Measurements from ENCODE around the gene EEF1E1. TPM values are rescaled to one million over a fixed set of nuclear protein-coding genes. Genes with fewer than 3 reads are reported as not detected.

Gene EEF1E1
- total and polyA plus RNA-seq, 2 of the 8 experiments (the other 6 are each of a cell fraction or from before 2014, with no cell fraction given), result 96.8 to 112 TPM

DNA sequence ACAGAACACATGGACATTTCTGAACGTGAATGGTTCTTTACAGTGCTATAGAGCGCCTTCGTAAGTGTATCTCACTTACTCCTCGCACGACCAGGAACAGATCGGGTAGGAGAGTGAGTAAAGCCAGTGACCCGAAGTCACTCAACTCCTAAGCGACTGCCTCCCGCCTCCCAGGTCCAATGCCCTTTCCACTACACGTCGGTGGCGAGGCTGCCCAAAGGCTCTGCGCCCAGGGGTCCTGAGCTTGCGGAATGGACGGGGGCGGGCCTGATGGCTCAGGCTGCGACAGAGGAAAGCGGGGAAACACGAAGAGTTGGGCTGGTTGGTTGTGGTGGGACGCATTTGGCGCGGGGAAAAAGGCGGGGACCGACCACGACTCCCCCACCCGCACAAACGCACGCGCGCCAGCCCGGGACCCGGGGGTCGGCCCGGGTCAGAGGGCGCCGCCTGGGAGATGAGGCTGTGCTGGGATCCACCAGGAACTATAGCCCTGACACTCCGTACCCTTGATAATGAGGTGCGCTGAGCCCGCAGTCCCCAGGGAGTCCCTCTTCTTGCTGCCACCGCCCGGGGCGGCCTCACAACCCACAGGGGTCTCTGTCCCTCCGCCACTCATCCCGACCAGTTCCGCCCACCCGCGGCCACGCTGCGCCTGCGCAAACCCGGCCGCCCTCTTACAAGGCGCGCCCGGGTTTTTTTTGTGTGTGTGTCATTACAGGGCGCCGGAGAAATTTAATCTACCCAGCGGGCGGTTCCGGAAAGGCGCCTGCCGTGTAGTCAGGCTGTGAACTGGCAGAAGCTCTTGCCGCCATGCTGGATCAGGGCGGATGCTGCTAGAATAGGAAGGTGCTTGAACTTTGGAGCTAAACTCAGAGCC is 38.3 kb downstream of the EEF1E1 start, which contains the start of gene BLOC1S5:
Gene BLOC1S5 (minus strand): TSS at position 629 of the 877 bp plus-strand sequence. CDS start 13 bp downstream, at position 616.
- H2AK5ac ChIP-seq (ENCODE audit: low read depth, low read length), result no peak within 1 kb of the TSS
- no peak within 1 kb of the TSS for H2BK120ac ChIP-seq (replicated peaks; ENCODE audit: low read depth, low read length)
- peak within 1 kb of the TSS; percentile 69 to 80 (median 79) for H3K9ac ChIP-seq (replicated peaks in 1 of 4; ENCODE audit: extremely low read depth in 1 of 4, low read depth in 3 of 4, low read length in 3 of 4)
- peak within 1 kb of the TSS; percentile 87 for H4K91ac ChIP-seq (replicated peaks; ENCODE audit: insufficient read length, low read length)
- peak within 1 kb of the TSS; percentile 92 for H3K18ac ChIP-seq (ENCODE audit: extremely low read depth, low read length)
- peaks cover 2% of the 10 kb centered on the region; the same call in 1 of the 2 replicates for H3K23me2 ChIP-seq (ENCODE audit: low read depth, low read length)
- H2BK12ac ChIP-seq (ENCODE audit: low read depth, low read length), result 0 out of 2 replicates have a peak within 1 kb of the TSS, but pooled peaks have one; percentile 10
- H2BK20ac ChIP-seq (ENCODE audit: low read length), result no peak within 1 kb of the TSS; the same call in 1 of the 2 replicates
- peaks cover 0 to 14% (median 8%) of the 10 kb centered on the region in 4 experiments; a peak in 5 of 8 replicates for H3K36me3 ChIP-seq (ENCODE audit: control insufficient read depth in 2 of 4, insufficient read depth in 4 of 4, low read length in 3 of 4)
- peaks cover 3% of the 10 kb centered on the region; the same call in 1 of the 2 replicates for H3K79me1 ChIP-seq (ENCODE audit: low read depth, low read length)
- peak within 1 kb of the TSS; percentile 94 for H4K5ac ChIP-seq (ENCODE audit: insufficient read length, low read depth, low read length)
- POLR2A ChIA-PET (ENCODE audit: partially characterized antibody), result interaction anchor here (0.8 to 4.3 kb wide), 9 partner anchors 14 to 154 kb away, joined by 3 to 19 read pairs (median 4); partner anchors contain the start of gene EEF1E1
- no peaks in the 10 kb centered on the region for H3K27me3 ChIP-seq (replicated peaks in 1 of 4; ENCODE audit: control insufficient read depth in 3 of 4, extremely low read depth in 1 of 4, insufficient read depth in 3 of 4, low read length in 3 of 4)
- H3K4me2 ChIP-seq (ENCODE audit: insufficient read depth in 1 of 2, low read depth in 2 of 2, low read length in 2 of 2), result peak within 1 kb of the TSS; percentile 84 to 87
- H3K4me3 ChIP-seq (ENCODE audit: extremely low read depth in 1 of 4, insufficient read depth in 2 of 4, low read depth in 3 of 4, low read length in 4 of 4), result peak within 1 kb of the TSS; percentile 83 to 94 (median 88)
- H3K79me2 ChIP-seq (ENCODE audit: control insufficient read depth in 1 of 2, insufficient read depth in 2 of 2, low read length in 2 of 2), result peaks cover 0 to 6% of the 10 kb centered on the region in 2 experiments; a peak in 2 of 4 replicates
- DNase-seq (ENCODE audit: low read depth in 1 of 2, low spot score in 2 of 2), result peak; percentile 93 to 98
- no peak for FAIRE-seq
- H3K4me1 ChIP-seq (replicated peaks in 1 of 4; ENCODE audit: control insufficient read depth in 3 of 4, insufficient read depth in 4 of 4, low read length in 3 of 4), result peaks cover 0 to 5% (median 4%) of the 10 kb centered on the region in 4 experiments; a peak in 4 of 7 replicates
- WGBS, 2 experiments (ENCODE audit: extremely low coverage in 1 of 2, insufficient coverage in 1 of 2, insufficient read length in 1 of 2, insufficient replicate concordance in 2 of 2, low coverage in 1 of 2, low lambda C conversion rate in 2 of 2, missing lambda C conversion rate in 1 of 2), result 3% methylated on average over 64 of the region's 64 CpGs; no CpG with 5 or more reads in 1 of the 2 experiments
- peak within 1 kb of the TSS; percentile 72 for H3K56ac ChIP-seq (replicated peaks; ENCODE audit: insufficient read length, low read depth, low read length)
- peak within 1 kb of the TSS; percentile 95 for H4K8ac ChIP-seq (ENCODE audit: extremely low read depth, insufficient read depth, low read length)
- peak within 1 kb of the TSS; percentile 78 for H2AFZ ChIP-seq (ENCODE audit: low read length)
- H3K14ac ChIP-seq (ENCODE audit: insufficient read length), result no peak within 1 kb of the TSS
- H3K4ac ChIP-seq (replicated peaks; ENCODE audit: insufficient read length, low read depth, low read length), result no peak within 1 kb of the TSS
- H3K9me3 ChIP-seq (ENCODE audit: insufficient read depth in 2 of 2, low read depth in 1 of 2, low read length in 1 of 2), result no peaks in the 10 kb centered on the region
- H2BK15ac ChIP-seq (ENCODE audit: low read length), result no peak within 1 kb of the TSS
- peak within 1 kb of the TSS; percentile 79 for H2BK5ac ChIP-seq (ENCODE audit: low read depth, low read length)
- no peaks in the 10 kb centered on the region for H4K20me1 ChIP-seq (replicated peaks in 1 of 2; ENCODE audit: control insufficient read depth in 1 of 2, insufficient read depth in 2 of 2, low read length in 2 of 2)
- CTCF ChIA-PET (ENCODE audit: partially characterized antibody), result interaction anchor here (1.2 kb wide), 1 partner anchor 153 kb away, joined by 3 read pairs; the partner anchor contains the start of gene TXNDC5
- H3K23ac ChIP-seq (ENCODE audit: insufficient read length), result no peak within 1 kb of the TSS
- peak within 1 kb of the TSS; percentile 77 for H3K27ac ChIP-seq (ENCODE audit: low read depth, low read length)
- TF ChIP-seq SIX5 (IDR thresholded peaks at IDR 0.05; ENCODE audit: low read depth, low read length), result peak; percentile 71
- TF ChIP-seq, protein P1, sequence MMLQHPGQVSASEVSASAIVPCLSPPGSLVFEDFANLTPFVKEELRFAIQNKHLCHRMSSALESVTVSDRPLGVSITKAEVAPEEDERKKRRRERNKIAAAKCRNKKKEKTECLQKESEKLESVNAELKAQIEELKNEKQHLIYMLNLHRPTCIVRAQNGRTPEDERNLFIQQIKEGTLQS (IDR thresholded peaks at IDR 0.05; ENCODE audit: insufficient read depth, low read depth, low read length), result peak; percentile 79
- TF ChIP-seq, protein P2, sequence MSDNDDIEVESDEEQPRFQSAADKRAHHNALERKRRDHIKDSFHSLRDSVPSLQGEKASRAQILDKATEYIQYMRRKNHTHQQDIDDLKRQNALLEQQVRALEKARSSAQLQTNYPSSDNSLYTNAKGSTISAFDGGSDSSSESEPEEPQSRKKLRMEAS (IDR thresholded peaks at IDR 0.05), result peak; percentile 5; the same call in 1 of the 2 replicates
- TF ChIP-seq, protein P3, sequence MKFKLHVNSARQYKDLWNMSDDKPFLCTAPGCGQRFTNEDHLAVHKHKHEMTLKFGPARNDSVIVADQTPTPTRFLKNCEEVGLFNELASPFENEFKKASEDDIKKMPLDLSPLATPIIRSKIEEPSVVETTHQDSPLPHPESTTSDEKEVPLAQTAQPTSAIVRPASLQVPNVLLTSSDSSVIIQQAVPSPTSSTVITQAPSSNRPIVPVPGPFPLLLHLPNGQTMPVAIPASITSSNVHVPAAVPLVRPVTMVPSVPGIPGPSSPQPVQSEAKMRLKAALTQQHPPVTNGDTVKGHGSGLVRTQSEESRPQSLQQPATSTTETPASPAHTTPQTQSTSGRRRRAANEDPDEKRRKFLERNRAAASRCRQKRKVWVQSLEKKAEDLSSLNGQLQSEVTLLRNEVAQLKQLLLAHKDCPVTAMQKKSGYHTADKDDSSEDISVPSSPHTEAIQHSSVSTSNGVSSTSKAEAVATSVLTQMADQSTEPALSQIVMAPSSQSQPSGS (IDR thresholded peaks at IDR 0.05; ENCODE audit: low read length), result no peak
- peak; percentile 83 for TF ChIP-seq ASH2L (IDR thresholded peaks at IDR 0.05; ENCODE audit: low read length)
- no peak for TF ChIP-seq POU5F1 (IDR thresholded peaks at IDR 0.05; ENCODE audit: low read depth, low read length)
- TF ChIP-seq CHD1 (IDR thresholded peaks at IDR 0.05; ENCODE audit: low read depth, low read length), result no peak
- no peak for TF ChIP-seq SP2 (IDR thresholded peaks at IDR 0.05; ENCODE audit: low read length)
